Tibial nerve (tissue), 4 donors: ENCODE measurements around the gene INF2.

Experiments
- EP300 ChIP-seq, 2 donors: sonication (generic); formaldehyde crosslinking; IDR thresholded peaks; one replicate each; pipeline ENCODE4 v1.6.1; 2017; ENCODE audit warnings: antibody characterized with exemption in 2 of 2, mild to moderate bottlenecking in 1 of 2
- TF ChIP-seq, protein P1 (sequence below), 5 experiments: fragments of 200-600 bp in 3 of 5; fragments of 450-650 bp in 2 of 5; sonication (generic) in 3 of 5; IDR thresholded peaks; one replicate each; pipeline ENCODE4 v1.5.1; 2016 to 2019; ENCODE audit warnings: antibody characterized with exemption in 5 of 5, mild to moderate bottlenecking in 3 of 5, moderate library complexity in 2 of 5

GRCh38 chr14:104769324-104770071 is 80.1 kb downstream of the INF2 start:
- TF ChIP-seq, protein P1, sequence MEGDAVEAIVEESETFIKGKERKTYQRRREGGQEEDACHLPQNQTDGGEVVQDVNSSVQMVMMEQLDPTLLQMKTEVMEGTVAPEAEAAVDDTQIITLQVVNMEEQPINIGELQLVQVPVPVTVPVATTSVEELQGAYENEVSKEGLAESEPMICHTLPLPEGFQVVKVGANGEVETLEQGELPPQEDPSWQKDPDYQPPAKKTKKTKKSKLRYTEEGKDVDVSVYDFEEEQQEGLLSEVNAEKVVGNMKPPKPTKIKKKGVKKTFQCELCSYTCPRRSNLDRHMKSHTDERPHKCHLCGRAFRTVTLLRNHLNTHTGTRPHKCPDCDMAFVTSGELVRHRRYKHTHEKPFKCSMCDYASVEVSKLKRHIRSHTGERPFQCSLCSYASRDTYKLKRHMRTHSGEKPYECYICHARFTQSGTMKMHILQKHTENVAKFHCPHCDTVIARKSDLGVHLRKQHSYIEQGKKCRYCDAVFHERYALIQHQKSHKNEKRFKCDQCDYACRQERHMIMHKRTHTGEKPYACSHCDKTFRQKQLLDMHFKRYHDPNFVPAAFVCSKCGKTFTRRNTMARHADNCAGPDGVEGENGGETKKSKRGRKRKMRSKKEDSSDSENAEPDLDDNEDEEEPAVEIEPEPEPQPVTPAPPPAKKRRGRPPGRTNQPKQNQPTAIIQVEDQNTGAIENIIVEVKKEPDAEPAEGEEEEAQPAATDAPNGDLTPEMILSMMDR (IDR thresholded peaks at IDR 0.05) = no peak
- no peak for TF ChIP-seq EP300 (IDR thresholded peaks at IDR 0.05)
